OCI-LY3 (cell line): Measurements from ENCODE around the gene BTRC.

Experiments used
- H2AFZ ChIP-seq: fragments of 200-600, 300-600 bp; shearing (Covaris generic); 2 replicates; pipeline ENCODE4 v1.6.0; 2014; ENCODE audit warnings: antibody characterized with exemption, low read depth, low read length
- H3K27ac ChIP-seq: fragments of 200-600, 300-600 bp; sonication (generic); 2 replicates; pipeline ENCODE4 v1.5.1; 2014; ENCODE audit warnings: mild to moderate bottlenecking, low read length, moderate library complexity, mixed read lengths
- H3K27me3 ChIP-seq: fragments of 200-600, 300-600 bp; sonication (generic); 2 replicates; pipeline ENCODE4 v1.6.1; 2014; ENCODE audit warnings: low read depth, low read length, mixed read lengths
- H3K36me3 ChIP-seq: fragments of 200-600, 300-600 bp; sonication (generic); replicated peaks from 2 replicates; pipeline ENCODE3; 2014; ENCODE audit warnings: low read depth, low read length, mixed read lengths
- H3K4me1 ChIP-seq: fragments of 300-600, 200-600 bp; sonication (generic); 2 replicates; pipeline ENCODE4 v1.6.1; 2014; ENCODE audit warnings: low read length, mixed read lengths
- H3K4me2 ChIP-seq: fragments of 200-600, 300-600 bp; sonication (generic); 2 replicates; pipeline ENCODE4 v1.6.1; 2014; ENCODE audit warnings: low read length, mixed read lengths
- H3K4me3 ChIP-seq: fragments of 300-600, 200-600 bp; sonication (generic); 2 replicates; pipeline ENCODE4 v1.5.1; 2014; ENCODE audit warnings: antibody characterized with exemption, mild to moderate bottlenecking, low read length, moderate library complexity
- H3K79me2 ChIP-seq: fragments of 300-600, 200-600 bp; shearing (Covaris generic); 2 replicates; pipeline ENCODE4 v1.6.1; 2014; ENCODE audit warnings: mild to moderate bottlenecking, low read length, mixed read lengths
- H3K9ac ChIP-seq: fragments of 300-600, 200-600 bp; shearing (Covaris generic); 2 replicates; pipeline ENCODE4 v1.6.0; 2014; ENCODE audit warnings: mild to moderate bottlenecking, low read length, moderate library complexity
- H3K9me3 ChIP-seq: fragments of 200-600, 300-600 bp; shearing (Covaris generic); 2 replicates; pipeline ENCODE4 v1.6.1; 2014; ENCODE audit warnings: low read length, mixed read lengths; ENCODE audit not compliant: insufficient read depth
- H4K20me1 ChIP-seq: fragments of 200-600, 300-600 bp; sonication (generic); 2 replicates; pipeline ENCODE4 v1.6.1; 2016; ENCODE audit warnings: low read length, mixed read lengths; ENCODE audit not compliant: insufficient read depth
- EZH2phosphoT487 ChIP-seq: fragments of 200-600 bp; shearing (Covaris generic); IDR thresholded peaks from 2 replicates; pipeline ENCODE4 v1.6.1; 2018; ENCODE audit warnings: antibody characterized with exemption, mixed run types, low read depth
- TF ChIP-seq, protein P1 (sequence below): fragments of 200-600, 300-600 bp; sonication (generic); IDR thresholded peaks from 2 replicates; pipeline ENCODE4 v1.5.1; 2014; ENCODE audit warnings: antibody characterized with exemption, low read length, low read depth

Gene BTRC

DNA sequence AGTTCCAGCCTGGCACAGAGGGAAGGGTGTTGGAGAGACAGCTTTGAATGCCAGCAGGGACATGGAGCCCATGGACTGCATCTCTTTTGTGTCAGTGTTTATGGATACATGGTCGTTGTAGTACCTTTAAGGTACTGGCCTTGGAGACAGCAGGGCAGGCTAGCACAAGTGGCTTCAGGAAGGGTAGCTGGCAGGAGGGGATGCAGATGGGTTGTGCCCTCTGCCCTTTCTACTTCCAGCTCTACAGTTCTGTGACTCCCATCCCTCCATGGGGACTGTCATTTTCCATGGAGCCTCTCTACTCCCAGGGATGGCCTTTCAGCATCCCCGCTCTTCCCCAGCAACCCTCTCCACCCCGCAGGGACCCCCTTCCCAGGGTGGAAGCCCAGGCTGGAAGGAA lies 209.0 kb downstream of the BTRC start:
- no peak overlapping the region for H3K4me2 ChIP-seq
- H3K27me3 ChIP-seq = peaks cover 12% of the 10 kb centered on the region; the same call in 1 of the 2 replicates
- no peak overlapping the region for H3K27ac ChIP-seq
- no peaks in the 10 kb centered on the region for H4K20me1 ChIP-seq
- H3K9ac ChIP-seq = no peak overlapping the region
- no peaks in the 10 kb centered on the region for H3K4me1 ChIP-seq
- no peaks in the 10 kb centered on the region for H3K9me3 ChIP-seq
- no peaks in the 10 kb centered on the region for H3K79me2 ChIP-seq
- no peak for TF ChIP-seq EZH2phosphoT487
- TF ChIP-seq, protein P1, sequence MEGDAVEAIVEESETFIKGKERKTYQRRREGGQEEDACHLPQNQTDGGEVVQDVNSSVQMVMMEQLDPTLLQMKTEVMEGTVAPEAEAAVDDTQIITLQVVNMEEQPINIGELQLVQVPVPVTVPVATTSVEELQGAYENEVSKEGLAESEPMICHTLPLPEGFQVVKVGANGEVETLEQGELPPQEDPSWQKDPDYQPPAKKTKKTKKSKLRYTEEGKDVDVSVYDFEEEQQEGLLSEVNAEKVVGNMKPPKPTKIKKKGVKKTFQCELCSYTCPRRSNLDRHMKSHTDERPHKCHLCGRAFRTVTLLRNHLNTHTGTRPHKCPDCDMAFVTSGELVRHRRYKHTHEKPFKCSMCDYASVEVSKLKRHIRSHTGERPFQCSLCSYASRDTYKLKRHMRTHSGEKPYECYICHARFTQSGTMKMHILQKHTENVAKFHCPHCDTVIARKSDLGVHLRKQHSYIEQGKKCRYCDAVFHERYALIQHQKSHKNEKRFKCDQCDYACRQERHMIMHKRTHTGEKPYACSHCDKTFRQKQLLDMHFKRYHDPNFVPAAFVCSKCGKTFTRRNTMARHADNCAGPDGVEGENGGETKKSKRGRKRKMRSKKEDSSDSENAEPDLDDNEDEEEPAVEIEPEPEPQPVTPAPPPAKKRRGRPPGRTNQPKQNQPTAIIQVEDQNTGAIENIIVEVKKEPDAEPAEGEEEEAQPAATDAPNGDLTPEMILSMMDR = no peak
- no peak overlapping the region for H3K4me3 ChIP-seq
- no peak overlapping the region for H2AFZ ChIP-seq
- no peaks in the 10 kb centered on the region for H3K36me3 ChIP-seq

DNA sequence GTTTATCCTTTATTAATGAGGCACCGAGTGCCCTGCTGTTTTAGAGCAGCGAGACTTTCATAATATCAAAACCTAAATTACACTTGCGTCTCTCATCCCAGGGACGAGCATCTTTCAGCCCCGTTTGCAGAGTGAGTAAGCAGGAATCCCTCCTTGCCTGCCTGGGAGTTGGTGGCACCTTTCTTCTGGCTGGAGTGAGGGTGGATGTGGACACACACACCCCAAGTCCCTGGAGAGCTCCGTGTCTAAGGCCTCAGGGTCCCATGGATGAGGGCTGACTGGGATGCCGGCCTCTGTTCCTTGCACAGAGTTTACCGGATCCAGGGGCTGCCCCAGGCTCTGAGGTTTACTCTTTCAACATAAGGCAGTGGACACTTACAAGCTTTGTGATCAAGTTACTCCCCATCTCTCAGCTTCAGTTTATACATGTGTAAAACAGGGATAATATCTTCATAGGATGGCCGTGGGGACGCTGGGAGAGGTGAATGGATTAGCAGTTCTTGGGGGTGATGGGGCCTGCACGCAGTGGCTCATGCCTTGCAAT lies 209.6 kb downstream of the BTRC start:
- H3K9me3 ChIP-seq = no peaks in the 10 kb centered on the region
- no peak overlapping the region for H3K4me2 ChIP-seq
- H3K27ac ChIP-seq = no peak overlapping the region
- H2AFZ ChIP-seq = no peak overlapping the region
- no peaks in the 10 kb centered on the region for H4K20me1 ChIP-seq
- H3K79me2 ChIP-seq = no peaks in the 10 kb centered on the region
- no peaks in the 10 kb centered on the region for H3K4me1 ChIP-seq
- no peak overlapping the region for H3K4me3 ChIP-seq
- no peak overlapping the region for H3K9ac ChIP-seq
- H3K36me3 ChIP-seq = no peaks in the 10 kb centered on the region
- H3K27me3 ChIP-seq = peaks cover 14% of the 10 kb centered on the region; the same call in 1 of the 2 replicates
- no peak for TF ChIP-seq EZH2phosphoT487
- TF ChIP-seq, protein P1 = no peak

DNA sequence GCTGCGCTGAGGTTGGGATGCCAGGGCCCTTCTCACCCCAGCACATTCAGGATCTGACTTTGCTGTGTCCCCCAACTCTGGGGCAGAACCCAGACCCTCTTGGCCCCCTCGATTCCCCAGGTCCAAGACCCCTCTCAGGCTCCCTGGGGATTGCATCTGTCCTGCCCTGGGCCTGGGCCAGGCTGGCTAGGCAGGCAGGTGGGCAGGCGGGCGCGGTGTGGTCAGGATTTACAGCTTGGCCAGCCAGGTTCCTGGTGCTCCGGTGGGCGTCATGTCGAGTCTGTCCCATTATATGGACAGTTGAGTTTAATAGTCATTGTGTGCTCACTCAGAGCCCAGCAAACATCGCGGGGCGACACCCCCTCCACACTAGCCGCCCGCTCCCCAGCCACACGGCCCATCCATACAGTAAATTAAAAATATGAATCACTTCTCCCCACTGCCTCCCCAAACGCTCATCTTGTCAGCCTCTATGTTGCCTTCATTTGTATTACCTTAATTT lies 210.6 kb downstream of the BTRC start:
- Histone ChIP-seq H3K27me3 (peaks cover 14% of the 10 kb centered on the region; the same call in 1 of the 2 replicates), H3K27ac (no peak overlapping the region), H3K4me1 (no peaks in the 10 kb centered on the region), H3K36me3 (no peaks in the 10 kb centered on the region), H3K79me2 (no peaks in the 10 kb centered on the region), H3K9me3 (no peaks in the 10 kb centered on the region), H3K4me3 (no peak overlapping the region), H2AFZ (no peak overlapping the region), H3K4me2 (no peak overlapping the region), H4K20me1 (no peaks in the 10 kb centered on the region), H3K9ac (no peak overlapping the region)
- TF ChIP-seq, protein P1 = no peak
- TF ChIP-seq EZH2phosphoT487 = no peak

DNA sequence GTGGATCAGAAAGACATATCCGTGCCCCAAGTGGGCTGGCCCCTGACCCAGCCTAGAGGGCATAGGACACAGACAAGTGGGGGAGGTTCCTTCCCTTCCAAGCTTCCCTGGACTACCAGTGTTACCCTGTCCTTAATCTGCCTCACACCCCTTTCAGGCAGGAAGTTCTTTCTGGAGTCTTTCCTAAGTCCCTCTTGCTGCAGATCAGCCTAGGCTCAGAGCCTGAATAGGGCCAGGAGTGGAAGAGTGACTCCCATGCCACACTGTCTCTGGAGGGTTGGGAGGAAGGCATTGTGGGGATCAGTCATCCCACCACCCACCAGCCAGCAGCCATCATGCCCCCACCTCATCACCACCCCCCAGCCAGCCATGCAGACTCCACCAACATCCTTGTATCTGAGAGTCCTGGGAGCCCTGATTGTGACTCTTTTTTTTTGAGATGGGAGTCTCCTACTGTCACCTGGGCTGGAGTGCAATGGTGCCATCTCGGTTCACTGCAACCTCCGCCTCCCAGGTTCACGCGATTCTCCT lies 211.5 kb downstream of the BTRC start:
- no peaks in the 10 kb centered on the region for H3K79me2 ChIP-seq
- H4K20me1 ChIP-seq = no peaks in the 10 kb centered on the region
- H3K4me1 ChIP-seq = no peaks in the 10 kb centered on the region
- no peak overlapping the region for H2AFZ ChIP-seq
- H3K36me3 ChIP-seq = no peaks in the 10 kb centered on the region
- H3K27me3 ChIP-seq = peaks cover 14% of the 10 kb centered on the region; the same call in 1 of the 2 replicates
- H3K9ac ChIP-seq = no peak overlapping the region
- no peak overlapping the region for H3K4me2 ChIP-seq
- H3K4me3 ChIP-seq = no peak overlapping the region
- no peak for TF ChIP-seq EZH2phosphoT487
- TF ChIP-seq, protein P1 = no peak
- no peaks in the 10 kb centered on the region for H3K9me3 ChIP-seq
- no peak overlapping the region for H3K27ac ChIP-seq
